Adrenal gland (tissue), 5 donors: ENCODE results near the gene HINT3.

Source experiments
- POLR2A ChIP-seq, 2 donors: fragments of 450-650 bp; IDR thresholded peaks; one replicate each; pipeline ENCODE4 v1.6.1; 2017; ENCODE audit warnings: antibody characterized with exemption in 2 of 2, mild to moderate bottlenecking in 2 of 2, moderate library complexity in 1 of 2
- TF ChIP-seq, protein P1 (sequence below), 6 experiments: fragments of 450-650 bp in 4 of 6; fragments of 200-600 bp in 2 of 6; sonication (generic) in 1 of 6; IDR thresholded peaks; 1 replicate in 5 of 6; 2 replicates in 1 of 6; pipeline versions ENCODE4 v1.5.1 to v1.8.0; 2016 to 2021; ENCODE audit warnings: antibody characterized with exemption in 6 of 6, mild to moderate bottlenecking in 2 of 6, moderate library complexity in 1 of 6
- donor health status: DM: no; HTN: no; CAD: no.

DNA sequence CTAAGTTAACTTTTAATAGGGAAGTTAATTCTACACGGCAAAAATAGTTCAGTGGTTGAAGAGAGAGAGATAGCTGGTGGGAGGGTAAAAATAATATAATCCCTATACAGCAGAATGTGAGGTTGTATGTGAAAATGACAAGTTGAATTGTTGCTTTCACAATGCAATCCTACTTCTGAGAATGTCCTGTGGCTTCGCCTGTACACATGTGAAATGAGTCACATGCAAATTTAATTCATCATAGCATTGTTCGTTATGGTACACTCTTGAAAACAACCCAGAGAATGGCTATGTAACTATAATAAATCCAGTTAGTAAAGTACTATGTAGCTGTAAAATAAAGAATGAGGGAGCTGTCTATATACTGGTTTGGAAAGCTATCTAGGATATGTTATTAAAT lies 46.0 kb upstream of the HINT3 start:
- TF ChIP-seq, protein P1, sequence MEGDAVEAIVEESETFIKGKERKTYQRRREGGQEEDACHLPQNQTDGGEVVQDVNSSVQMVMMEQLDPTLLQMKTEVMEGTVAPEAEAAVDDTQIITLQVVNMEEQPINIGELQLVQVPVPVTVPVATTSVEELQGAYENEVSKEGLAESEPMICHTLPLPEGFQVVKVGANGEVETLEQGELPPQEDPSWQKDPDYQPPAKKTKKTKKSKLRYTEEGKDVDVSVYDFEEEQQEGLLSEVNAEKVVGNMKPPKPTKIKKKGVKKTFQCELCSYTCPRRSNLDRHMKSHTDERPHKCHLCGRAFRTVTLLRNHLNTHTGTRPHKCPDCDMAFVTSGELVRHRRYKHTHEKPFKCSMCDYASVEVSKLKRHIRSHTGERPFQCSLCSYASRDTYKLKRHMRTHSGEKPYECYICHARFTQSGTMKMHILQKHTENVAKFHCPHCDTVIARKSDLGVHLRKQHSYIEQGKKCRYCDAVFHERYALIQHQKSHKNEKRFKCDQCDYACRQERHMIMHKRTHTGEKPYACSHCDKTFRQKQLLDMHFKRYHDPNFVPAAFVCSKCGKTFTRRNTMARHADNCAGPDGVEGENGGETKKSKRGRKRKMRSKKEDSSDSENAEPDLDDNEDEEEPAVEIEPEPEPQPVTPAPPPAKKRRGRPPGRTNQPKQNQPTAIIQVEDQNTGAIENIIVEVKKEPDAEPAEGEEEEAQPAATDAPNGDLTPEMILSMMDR (IDR thresholded peaks at IDR 0.05): no peak
- no peak for TF ChIP-seq POLR2A (IDR thresholded peaks at IDR 0.05)
